Kidney capillary endothelial cell (primary cell): ENCODE data around the gene OAF.

Experiments
- DNase-seq: peaks from one replicate; pipeline ENCODE4 v3.0.0-alpha.2; 2018; ENCODE audit warnings: low spot score

Gene OAF

GRCh38 chr11:120224361-120224760, 13.5 kb downstream of the OAF start:
- no peak for DNase-seq

- DNase-seq: no peak
Measured at GRCh38 chr11:120224972-120225909, 14.4 kb downstream of the OAF start.

GRCh38 chr11:120226242-120226641, 15.4 kb downstream of the OAF start:
- DNase-seq: no peak

GRCh38 chr11:120226714-120227113, 15.9 kb downstream of the OAF start:
- DNase-seq: no peak

GRCh38 chr11:120227228-120227852, 16.5 kb downstream of the OAF start:
- DNase-seq: no peak

GRCh38 chr11:120228794-120229384, 18.1 kb downstream of the OAF start:
- no peak for DNase-seq

GRCh38 chr11:120229451-120230424, 18.9 kb downstream of the OAF start:
- DNase-seq: no peak

DNA sequence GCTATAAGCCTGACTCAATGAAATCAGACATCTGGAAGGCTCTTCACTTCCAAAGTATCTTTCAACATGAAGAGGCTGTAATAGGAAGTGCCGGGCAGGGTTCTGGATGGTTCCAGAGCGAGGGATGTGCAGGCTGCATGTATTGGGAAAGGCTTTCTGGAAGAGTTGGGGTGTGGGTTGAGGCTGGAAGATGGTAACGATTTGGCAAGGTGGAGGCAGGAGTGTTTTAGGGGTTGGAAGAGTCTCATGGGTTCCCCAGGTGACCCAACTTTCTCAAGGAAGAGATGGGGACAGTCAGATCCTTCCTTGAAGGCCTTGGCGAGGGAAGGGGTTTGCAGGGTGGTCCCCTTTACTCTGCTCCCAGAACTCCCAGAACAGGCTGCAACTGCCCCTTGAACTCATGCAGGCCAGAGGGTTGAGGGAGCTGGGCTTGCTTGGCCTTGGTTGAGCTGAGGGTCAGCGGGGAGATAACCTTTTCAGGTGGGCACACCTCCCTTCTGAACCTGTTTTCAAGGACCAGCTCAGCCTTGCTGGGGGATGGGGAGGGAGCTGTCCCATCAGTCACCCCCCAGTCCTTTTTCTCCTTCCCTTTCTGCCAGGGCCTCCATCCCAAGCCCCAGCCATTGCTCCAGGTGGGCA, 19.7 kb downstream of the OAF start:
- no peak for DNase-seq

DNA sequence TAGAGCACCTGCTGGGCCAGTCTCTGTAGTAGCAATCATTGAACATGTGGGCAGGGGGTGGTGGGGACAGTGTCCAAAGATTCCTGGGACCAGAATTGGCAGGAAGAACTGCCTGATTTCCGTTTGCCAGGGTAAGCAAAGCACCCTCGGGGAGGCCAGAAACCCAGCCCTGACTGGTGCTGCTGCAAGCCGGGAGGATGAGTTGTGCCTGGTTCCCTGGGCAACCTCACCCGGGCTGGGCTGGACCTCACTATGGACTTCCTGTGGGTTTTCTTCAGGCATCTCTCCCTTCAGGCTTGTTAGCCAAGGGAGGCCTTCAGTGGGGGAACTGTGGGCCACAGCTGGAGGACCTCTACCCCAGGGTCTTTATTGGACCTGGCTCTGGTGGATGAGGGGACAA, 21.1 kb downstream of the OAF start:
- no peak for DNase-seq

DNA sequence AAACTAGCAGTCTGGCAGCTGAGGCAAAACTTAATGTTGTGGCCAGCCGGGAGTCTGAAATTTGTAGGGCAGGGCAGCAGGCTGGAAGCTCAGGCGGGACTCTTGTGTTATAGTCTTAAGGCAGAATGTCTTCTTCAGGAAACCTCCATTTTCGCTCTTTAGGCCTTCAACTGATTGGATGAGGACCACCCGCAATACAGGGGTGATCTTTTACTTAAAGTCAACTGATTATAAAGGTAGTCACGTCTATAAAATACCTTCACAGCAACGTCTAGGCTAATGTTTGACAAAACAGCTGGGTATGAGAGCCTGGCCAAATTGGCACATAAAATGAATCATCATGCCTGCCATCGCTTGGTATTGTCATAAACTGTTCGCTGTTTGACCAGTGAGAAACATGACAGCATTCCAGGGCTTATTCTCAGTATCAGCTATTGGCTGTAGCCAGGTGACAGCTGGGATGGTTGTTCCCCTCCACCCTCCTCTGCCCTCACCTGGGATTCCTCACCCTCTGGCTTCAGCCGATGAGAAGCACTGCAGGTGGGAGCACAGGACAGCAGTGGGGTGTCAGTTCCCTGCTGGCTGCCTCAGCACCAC, 22.5 kb downstream of the OAF start:
- DNase-seq: no peak

DNA sequence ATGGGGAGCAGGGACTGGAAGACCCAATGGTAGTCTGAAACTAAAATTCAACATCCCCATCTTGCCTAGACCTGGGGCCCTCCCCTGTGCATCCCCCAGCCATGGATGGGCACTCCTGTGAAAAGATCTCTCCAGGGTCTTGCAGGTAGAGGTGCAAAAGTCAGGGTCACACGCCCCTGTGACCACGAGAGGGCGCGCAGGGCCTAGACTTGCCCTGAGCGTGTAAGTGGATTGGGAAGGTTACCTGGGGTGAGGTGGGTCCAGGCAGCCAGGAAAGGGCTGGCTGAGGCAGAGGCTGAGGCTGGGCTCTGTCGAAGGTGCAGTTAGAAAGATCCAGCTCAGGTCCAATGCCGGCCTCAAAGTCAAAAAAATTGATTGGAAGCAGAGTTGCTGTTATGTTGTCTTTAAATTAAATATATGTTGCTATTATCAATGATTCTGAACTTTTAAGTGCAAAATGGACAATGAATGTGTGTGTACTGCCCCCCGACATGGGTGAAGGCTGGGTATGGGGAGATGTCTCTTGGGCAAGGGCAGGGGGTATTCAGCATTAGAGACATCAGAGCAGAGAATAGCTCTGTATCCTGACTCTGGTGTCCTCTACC, 24.3 kb downstream of the OAF start:
- no peak for DNase-seq

DNA sequence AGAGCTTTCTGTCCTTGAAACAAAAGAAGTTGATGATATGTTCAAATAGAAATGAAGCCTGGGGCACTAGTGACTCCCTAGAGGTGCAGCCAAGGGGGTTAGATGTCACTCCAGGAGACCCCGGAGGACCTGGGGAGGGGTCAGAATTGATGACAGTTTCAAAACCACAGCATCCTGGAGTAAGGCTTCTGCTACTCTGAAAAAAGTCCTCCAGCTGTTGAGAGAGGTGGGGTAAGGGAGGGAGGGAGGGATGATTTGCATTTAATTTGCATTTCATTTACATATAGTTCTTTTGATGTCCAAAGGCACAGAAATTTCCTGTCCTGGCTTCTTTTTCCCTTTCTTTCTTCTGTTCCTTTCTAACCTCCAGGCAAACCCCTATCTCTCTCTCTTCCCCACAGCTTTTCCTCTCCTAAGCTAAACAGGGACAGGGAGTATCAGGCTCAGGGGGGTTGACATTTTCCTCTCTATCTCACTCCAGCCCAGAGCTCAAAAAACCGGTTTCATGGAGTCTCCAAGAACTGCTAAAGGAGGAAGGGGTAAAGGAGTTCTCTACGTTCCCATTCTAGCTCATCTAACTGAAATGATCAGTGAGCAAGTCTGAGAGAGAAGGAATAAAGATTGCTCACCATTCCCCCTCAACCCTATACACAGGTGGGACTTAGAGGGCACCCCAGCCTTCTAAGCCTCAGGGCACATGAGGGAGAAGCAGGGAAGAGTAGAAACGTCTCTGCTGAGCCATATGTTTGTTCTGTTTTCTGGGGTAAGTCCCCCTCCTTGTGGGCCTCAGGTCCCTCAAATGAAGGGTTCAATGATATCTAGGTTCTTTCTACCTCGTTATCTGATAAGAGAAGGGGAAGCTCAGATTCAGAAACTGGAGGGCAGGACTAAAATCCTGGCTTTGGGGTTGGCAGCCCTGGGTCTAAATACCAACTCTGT, 25.6 kb downstream of the OAF start:
- no peak for DNase-seq

GRCh38 chr11:120238968-120239620, 28.3 kb downstream of the OAF start:
- DNase-seq: no peak

DNA sequence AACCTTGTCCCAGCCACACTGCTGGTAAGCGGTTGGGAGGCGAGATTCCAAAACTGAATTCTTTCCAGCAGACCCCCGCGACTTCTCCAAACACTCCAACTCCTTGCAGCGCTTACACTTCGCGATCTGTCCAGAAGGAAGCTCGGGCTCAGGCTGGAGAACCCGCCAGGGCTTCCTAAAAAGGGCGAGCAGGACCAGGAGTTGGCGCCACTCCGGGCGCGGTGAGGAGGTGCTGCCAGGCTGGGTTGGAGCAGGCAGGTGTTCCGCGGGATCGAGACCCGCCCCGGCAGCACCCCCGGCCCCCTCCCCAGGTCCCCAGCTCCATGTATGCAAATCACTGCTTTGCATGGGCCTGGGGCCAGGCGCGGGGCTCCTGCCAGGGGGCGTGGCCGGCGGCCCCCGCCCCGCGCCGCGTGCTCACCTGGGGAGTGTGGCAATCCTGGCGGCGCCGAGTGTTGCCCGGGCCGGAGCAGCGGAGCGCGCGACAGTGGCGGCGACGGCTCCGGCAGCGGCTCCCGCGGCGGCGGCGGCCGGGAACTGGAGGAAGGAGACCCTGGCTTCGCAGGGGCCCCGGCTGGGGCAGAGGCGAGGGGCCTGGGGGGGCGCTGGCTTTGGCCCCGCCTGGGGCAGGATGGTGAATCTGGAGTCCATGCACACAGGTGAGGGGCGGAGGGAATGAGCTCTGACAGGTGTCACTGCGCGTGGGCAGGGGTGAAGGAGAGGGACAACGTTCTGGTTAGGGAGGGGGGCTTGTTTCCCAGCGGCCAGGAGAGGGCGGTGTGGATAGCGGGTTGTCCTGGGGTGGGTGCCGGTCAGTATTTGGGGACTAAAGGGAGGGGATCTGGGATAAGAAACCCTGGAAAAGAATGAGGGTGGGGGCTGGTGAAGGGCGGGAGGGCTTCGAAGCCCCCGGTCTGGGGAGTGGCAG, 29.1 kb downstream of the OAF start, which contains the start of gene POU2F3:
TSS of gene POU2F3 (plus strand) at position 428 of the 928 bp plus-strand sequence. CDS start at position 632, 204 bp downstream.
- no peak for DNase-seq

GRCh38 chr11:120240866-120241265, 30.0 kb downstream of the OAF start:
- no peak for DNase-seq

- DNase-seq: no peak
Measured at GRCh38 chr11:120241277-120241676, 30.4 kb downstream of the OAF start.

DNA sequence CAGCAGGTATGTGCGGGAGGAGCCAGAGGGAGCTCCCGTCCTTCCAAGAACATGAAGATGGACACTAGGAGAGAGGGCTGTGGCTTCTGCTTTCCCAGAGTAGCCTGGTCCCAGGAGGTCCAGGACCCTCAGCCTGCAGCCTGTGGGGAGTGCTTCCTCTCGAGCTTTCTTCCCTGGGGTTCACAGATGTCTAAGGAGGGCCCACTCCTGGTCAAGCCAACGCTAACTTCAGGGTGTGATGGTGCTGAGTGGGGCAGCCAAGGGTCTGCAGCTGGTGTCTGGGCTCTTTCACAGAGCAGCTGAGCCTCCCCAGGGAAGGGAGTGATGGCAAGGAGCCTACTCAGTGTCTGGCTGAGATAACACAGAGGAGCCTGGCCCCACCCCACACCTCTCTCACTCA, 32.4 kb downstream of the OAF start:
- DNase-seq: no peak
